Fibroblast of villous mesenchyme (primary cell): Measurements from ENCODE around the gene AHNAK2. TPM values are rescaled to one million over a fixed set of nuclear protein-coding genes. Genes with fewer than 3 reads are reported as not detected.

ENCODE experiments used
- DNase-seq: peaks from one replicate; pipeline ENCODE4 v3.0.0-alpha.2; 2010; ENCODE audit warnings: low read depth
- H3K4me3 ChIP-seq: 2 replicates; pipeline ENCODE4 v1.5.1; 2011; ENCODE audit warnings: low read depth, mild to moderate bottlenecking, low read length
- total RNA-seq: library from RNA; depleted of rRNA; stranded (reverse); fragments of >200 nt; gene quantifications from 2 replicates; pipeline ENCODE4 v1.2.3, GENCODE V29; 2012
- TF ChIP-seq, protein P1 (sequence below): IDR thresholded peaks from 2 replicates; pipeline ENCODE4 v1.5.1; 2012; ENCODE audit warnings: low read depth, mild to moderate bottlenecking, low read length; ENCODE audit not compliant: insufficient read depth

The AHNAK2 gene
- total RNA-seq, 1 donor, result 32.4 TPM

- TF ChIP-seq, protein P1, sequence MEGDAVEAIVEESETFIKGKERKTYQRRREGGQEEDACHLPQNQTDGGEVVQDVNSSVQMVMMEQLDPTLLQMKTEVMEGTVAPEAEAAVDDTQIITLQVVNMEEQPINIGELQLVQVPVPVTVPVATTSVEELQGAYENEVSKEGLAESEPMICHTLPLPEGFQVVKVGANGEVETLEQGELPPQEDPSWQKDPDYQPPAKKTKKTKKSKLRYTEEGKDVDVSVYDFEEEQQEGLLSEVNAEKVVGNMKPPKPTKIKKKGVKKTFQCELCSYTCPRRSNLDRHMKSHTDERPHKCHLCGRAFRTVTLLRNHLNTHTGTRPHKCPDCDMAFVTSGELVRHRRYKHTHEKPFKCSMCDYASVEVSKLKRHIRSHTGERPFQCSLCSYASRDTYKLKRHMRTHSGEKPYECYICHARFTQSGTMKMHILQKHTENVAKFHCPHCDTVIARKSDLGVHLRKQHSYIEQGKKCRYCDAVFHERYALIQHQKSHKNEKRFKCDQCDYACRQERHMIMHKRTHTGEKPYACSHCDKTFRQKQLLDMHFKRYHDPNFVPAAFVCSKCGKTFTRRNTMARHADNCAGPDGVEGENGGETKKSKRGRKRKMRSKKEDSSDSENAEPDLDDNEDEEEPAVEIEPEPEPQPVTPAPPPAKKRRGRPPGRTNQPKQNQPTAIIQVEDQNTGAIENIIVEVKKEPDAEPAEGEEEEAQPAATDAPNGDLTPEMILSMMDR, result no peak
- peak; percentile 70 for DNase-seq
- no peak overlapping the region for H3K4me3 ChIP-seq
Observed at GRCh38 chr14:104972301-104973134, 5.7 kb downstream of the AHNAK2 start.

- H3K4me3 ChIP-seq, result no peak overlapping the region
- DNase-seq, result no peak
- TF ChIP-seq, protein P1, result no peak
Observed at GRCh38 chr14:104971447-104972240, 6.5 kb downstream of the AHNAK2 start.

- H3K4me3 ChIP-seq, result peak overlapping the region; percentile 54
- DNase-seq, result peak; percentile 87
- TF ChIP-seq, protein P1, result no peak
Observed at GRCh38 chr14:104970231-104971068, 7.7 kb downstream of the AHNAK2 start.

DNA sequence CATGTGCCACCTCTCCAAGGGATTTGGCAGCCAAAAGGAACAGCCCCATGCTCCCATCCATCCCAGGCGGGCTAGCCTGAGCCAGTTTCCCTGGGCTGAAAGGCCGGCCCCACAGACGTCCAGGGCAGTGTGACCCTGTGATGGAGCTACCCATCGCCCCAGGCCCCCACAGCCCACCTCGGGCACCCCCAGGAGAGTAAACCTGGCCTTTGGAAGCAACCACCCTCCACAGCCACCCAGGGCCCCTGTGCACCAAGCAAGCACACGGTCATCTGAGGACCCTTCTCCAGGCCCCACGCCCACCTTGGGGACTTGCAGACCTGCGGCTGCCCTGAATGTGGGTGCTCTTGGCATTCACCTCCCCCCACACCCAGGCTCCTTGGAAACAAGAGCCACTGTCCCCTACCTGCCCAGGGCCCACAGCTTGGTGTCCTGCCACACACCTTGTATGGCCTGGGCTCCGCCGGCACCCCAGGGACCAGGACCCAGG lies 8.4 kb downstream of the AHNAK2 start:
- TF ChIP-seq, protein P1, result no peak
- no peak for DNase-seq

DNA sequence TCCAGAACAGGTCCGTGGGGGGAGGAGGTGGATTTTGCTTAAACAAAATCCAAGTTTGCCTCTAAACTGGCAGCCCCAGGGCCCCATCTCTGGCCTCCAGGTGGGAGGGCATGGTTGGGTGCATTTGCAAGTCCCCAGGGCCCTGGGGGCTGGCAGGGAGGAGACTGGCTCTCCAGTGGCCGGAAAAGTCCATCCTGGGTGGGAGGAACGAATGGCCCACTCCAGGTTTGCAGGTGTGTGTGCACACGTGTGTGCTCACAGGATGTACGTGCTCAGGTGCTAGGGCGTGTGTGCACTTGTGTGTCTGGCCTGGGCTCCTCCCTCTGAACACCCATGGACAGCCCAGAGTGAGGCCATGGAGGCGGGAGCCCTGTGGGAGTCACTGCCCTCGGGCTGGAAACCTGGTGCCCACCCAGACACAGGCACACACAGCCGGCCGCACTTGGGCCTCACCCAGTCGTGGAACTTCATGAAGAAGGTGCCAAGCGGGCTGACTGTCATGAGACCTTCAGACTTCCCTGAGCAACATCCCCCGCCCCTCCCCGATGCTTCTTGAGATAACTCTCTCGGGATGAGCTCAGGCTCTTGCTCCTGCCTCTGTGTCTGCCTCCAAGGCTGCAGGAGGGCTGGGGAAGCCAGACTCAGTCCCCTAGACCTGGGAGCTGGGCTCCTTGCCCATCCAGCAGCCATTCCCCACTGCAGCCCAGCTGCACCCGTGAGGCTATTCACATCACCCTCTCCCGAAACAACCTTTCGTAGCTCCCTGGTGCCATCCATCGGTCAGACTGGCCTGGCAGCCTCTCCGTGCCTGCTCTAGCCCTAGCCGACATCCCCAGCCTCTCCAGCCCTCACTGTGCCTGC lies 9.4 kb downstream of the AHNAK2 start:
- H3K4me3 ChIP-seq, result peak overlapping the region; percentile 54
- DNase-seq, result peak; percentile 53
- TF ChIP-seq, protein P1, result no peak

More for the DNA sequence above, 8.4 kb downstream of the AHNAK2 start:
- peak overlapping the region; percentile 54 for H3K4me3 ChIP-seq
